ENCODE results near the gene LPO.

- TF ChIP-seq, protein P1, sequence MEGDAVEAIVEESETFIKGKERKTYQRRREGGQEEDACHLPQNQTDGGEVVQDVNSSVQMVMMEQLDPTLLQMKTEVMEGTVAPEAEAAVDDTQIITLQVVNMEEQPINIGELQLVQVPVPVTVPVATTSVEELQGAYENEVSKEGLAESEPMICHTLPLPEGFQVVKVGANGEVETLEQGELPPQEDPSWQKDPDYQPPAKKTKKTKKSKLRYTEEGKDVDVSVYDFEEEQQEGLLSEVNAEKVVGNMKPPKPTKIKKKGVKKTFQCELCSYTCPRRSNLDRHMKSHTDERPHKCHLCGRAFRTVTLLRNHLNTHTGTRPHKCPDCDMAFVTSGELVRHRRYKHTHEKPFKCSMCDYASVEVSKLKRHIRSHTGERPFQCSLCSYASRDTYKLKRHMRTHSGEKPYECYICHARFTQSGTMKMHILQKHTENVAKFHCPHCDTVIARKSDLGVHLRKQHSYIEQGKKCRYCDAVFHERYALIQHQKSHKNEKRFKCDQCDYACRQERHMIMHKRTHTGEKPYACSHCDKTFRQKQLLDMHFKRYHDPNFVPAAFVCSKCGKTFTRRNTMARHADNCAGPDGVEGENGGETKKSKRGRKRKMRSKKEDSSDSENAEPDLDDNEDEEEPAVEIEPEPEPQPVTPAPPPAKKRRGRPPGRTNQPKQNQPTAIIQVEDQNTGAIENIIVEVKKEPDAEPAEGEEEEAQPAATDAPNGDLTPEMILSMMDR (conservative IDR thresholded peaks at IDR 0.05 in 1 of 2, IDR thresholded peaks at IDR 0.05 in 1 of 2; ENCODE audit: low read depth in 1 of 2, low read length in 2 of 2), result no peak
- no peak for TF ChIP-seq EZH2 (IDR thresholded peaks at IDR 0.05; ENCODE audit: low read length, missing control alignments)
These were observed 40.8 kb downstream of the LPO start for GRCh38 chr17:58279016-58279711.
